ENCODE results near the gene ZNF511. TPM values are rescaled to one million over a fixed set of nuclear protein-coding genes. Genes with fewer than 3 reads are reported as not detected.

ZNF511 gene
- total and polyA plus RNA-seq, 3 experiments from 2014 or later, result 82.2 to 90.8 (median 83.2) TPM

DNA sequence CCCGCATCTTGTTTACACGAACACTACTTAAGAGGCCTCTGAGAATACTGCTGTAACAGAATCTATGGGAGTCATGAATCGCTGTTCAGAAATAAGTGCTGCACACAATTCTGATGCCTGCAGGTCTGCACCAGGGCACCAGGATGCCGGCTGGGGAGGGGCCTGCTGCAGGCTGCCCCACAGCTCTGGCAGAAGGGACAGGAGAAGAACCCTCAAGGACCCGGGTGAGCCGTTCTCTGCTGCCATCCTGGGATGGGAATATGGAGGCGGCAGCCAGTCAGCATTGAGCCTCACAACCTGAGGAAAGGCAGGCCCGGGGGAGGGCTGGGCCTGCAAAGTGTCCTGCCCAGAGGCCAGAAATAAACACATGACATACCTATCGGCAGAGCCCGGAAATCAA is 11.2 kb upstream of the ZNF511 start:
- POLR2A ChIA-PET, result no interaction called here
- H3K27me3 Mint-ChIP-seq, result no peaks in the 10 kb centered on the region
- Histone ChIP-seq H3K4me3 (ENCODE audit: low read length) (no peak overlapping the region), H3K4me1 (ENCODE audit: insufficient read depth, low read length) (no peaks in the 10 kb centered on the region), H3K27ac (ENCODE audit: low read depth, low read length) (no peak overlapping the region), H3K36me3 (ENCODE audit: insufficient read depth, low read length) (peaks cover 55% of the 10 kb centered on the region), H3K9me3 (ENCODE audit: low read length) (no peaks in the 10 kb centered on the region), H3K27me3 (ENCODE audit: insufficient read depth, low read length, poor library complexity, severe bottlenecking) (no peaks in the 10 kb centered on the region)
- DNase-seq, result no peak
- no peak overlapping the region for H3K4me3 Mint-ChIP-seq
- H3K27ac Mint-ChIP-seq, result no peak overlapping the region
- H3K36me3 Mint-ChIP-seq, result peaks cover 8 to 89% (median 19%) of the 10 kb centered on the region in 3 donors
- CTCF ChIA-PET, result no interaction called here
- no peaks in the 10 kb centered on the region for H3K9me3 Mint-ChIP-seq
- peaks cover 1 to 4% (median 1%) of the 10 kb centered on the region in 3 donors for H3K4me1 Mint-ChIP-seq

GRCh38 chr10:133298466-133298865 is 10.2 kb upstream of the ZNF511 start:
- H3K36me3 Mint-ChIP-seq, result peaks cover 8 to 87% (median 19%) of the 10 kb centered on the region in 3 donors

DNA sequence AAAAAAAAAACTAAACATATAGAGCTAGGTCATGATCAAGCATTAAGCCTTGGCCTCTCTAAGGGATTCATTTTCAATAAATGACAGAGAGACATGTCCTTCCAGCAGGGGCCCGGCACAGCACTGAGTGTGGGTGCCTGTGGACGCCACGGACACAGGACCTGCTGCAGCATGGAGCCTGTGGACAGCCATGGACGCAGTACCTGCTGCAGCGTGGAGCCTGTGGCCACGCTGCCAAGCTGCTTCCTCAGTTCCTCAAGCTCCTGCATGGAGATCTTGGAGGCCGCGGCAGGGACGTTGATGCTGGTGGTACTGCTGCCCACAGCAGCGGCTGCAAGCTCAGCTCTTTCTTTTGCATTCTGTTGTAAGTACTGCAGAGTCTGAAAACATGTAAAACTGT is 9.5 kb upstream of the ZNF511 start:
- H3K27me3 Mint-ChIP-seq, result no peaks in the 10 kb centered on the region
- peaks cover 8 to 88% (median 16%) of the 10 kb centered on the region in 3 donors for H3K36me3 Mint-ChIP-seq
- CTCF ChIA-PET, result interaction anchor here (1.1 kb wide), 1 partner anchor 42 kb away, joined by 3 read pairs; no protein-coding TSS in a partner anchor
- Histone ChIP-seq H3K4me1 (ENCODE audit: insufficient read depth, low read length) (no peaks in the 10 kb centered on the region), H3K9me3 (ENCODE audit: low read length) (no peaks in the 10 kb centered on the region), H3K36me3 (ENCODE audit: insufficient read depth, low read length) (peaks cover 41% of the 10 kb centered on the region), H3K27ac (ENCODE audit: low read depth, low read length) (no peak overlapping the region), H3K4me3 (ENCODE audit: low read length) (no peak overlapping the region), H3K27me3 (ENCODE audit: insufficient read depth, low read length, poor library complexity, severe bottlenecking) (no peaks in the 10 kb centered on the region)
- POLR2A ChIA-PET, result interaction anchor here (0.5 kb wide), 1 partner anchor 9 kb away, joined by 4 read pairs; no protein-coding TSS in a partner anchor
- no peak overlapping the region for H3K27ac Mint-ChIP-seq
- H3K4me3 Mint-ChIP-seq, result no peak overlapping the region
- H3K9me3 Mint-ChIP-seq, result no peaks in the 10 kb centered on the region
- DNase-seq, result no peak
- H3K4me1 Mint-ChIP-seq, result peaks cover 8 to 12% (median 11%) of the 10 kb centered on the region in 3 donors

More at GRCh38 chr10:133298466-133298865, 10.2 kb upstream of the ZNF511 start:
- H3K36me3 ChIP-seq (ENCODE audit: insufficient read depth, low read length), result peaks cover 46% of the 10 kb centered on the region
- no peak overlapping the region for H3K4me3 ChIP-seq (ENCODE audit: low read length)
- H3K27ac Mint-ChIP-seq, result no peak overlapping the region
- H3K4me1 Mint-ChIP-seq, result peaks cover 4 to 5% (median 5%) of the 10 kb centered on the region in 3 donors
- H3K27me3 Mint-ChIP-seq, result no peaks in the 10 kb centered on the region
- ChIA-PET POLR2A (no interaction called here), CTCF (no interaction called here)
- DNase-seq, result no peak
- no peak overlapping the region for H3K4me3 Mint-ChIP-seq
- no peaks in the 10 kb centered on the region for H3K9me3 Mint-ChIP-seq
- H3K27ac ChIP-seq (ENCODE audit: low read depth, low read length), result no peak overlapping the region
- H3K27me3 ChIP-seq (ENCODE audit: insufficient read depth, low read length, poor library complexity, severe bottlenecking), result no peaks in the 10 kb centered on the region
- H3K4me1 ChIP-seq (ENCODE audit: insufficient read depth, low read length), result no peaks in the 10 kb centered on the region
- H3K9me3 ChIP-seq (ENCODE audit: low read length), result no peaks in the 10 kb centered on the region

GRCh38 chr10:133299738-133300137 is 9.0 kb upstream of the ZNF511 start:
- POLR2A ChIA-PET, result interaction anchor here (0.5 kb wide), 1 partner anchor 10 kb away, joined by 4 read pairs; no protein-coding TSS in a partner anchor
- H3K4me1 ChIP-seq (ENCODE audit: insufficient read depth, low read length), result no peaks in the 10 kb centered on the region
- no peaks in the 10 kb centered on the region for H3K27me3 Mint-ChIP-seq
- H3K4me1 Mint-ChIP-seq, result peaks cover 10 to 15% (median 14%) of the 10 kb centered on the region in 3 donors
- no peaks in the 10 kb centered on the region for H3K27me3 ChIP-seq (ENCODE audit: insufficient read depth, low read length, poor library complexity, severe bottlenecking)
- DNase-seq, result no peak
- no peak overlapping the region for H3K27ac ChIP-seq (ENCODE audit: low read depth, low read length)
- H3K4me3 ChIP-seq (ENCODE audit: low read length), result no peak overlapping the region
- peaks cover 36% of the 10 kb centered on the region for H3K36me3 ChIP-seq (ENCODE audit: insufficient read depth, low read length)
- CTCF ChIA-PET, result interaction anchor here (0.5 to 1.1 kb wide), 2 partner anchors 36 to 42 kb away, joined by 3 to 4 read pairs; no protein-coding TSS in a partner anchor
- no peaks in the 10 kb centered on the region for H3K9me3 ChIP-seq (ENCODE audit: low read length)
- peaks cover 8 to 85% (median 16%) of the 10 kb centered on the region in 3 donors for H3K36me3 Mint-ChIP-seq
- H3K4me3 Mint-ChIP-seq, result no peak overlapping the region
- no peak overlapping the region for H3K27ac Mint-ChIP-seq
- no peaks in the 10 kb centered on the region for H3K9me3 Mint-ChIP-seq

DNA sequence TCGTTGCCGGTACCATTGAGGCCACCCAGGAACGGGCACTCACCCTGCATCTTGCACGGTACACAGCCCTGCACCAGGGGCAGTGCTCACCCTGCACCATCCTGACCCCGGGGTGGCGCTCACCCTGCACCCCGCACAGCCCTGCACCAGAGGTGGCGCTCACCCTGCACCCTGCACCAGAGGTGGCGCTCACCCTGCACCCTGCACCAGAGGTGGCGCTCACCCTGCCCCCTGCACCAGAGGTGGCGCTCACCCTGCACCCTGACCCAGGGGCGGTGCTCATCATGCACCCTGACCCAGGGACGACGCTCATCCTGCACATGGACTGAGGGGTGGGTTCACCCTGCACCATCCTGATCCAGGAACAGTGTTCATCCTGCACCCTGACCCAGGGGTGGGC is 6.5 kb upstream of the ZNF511 start:
- Mint-ChIP-seq H3K9me3 (no peaks in the 10 kb centered on the region), H3K4me1 (peaks cover 23 to 35% (median 26%) of the 10 kb centered on the region in 3 donors), H3K27ac (no peak overlapping the region), H3K4me3 (no peak overlapping the region), H3K27me3 (no peaks in the 10 kb centered on the region), H3K36me3 (peaks cover 8 to 71% (median 15%) of the 10 kb centered on the region in 3 donors)
- no peak overlapping the region for H3K4me3 ChIP-seq (ENCODE audit: low read length)
- ChIA-PET CTCF (interaction anchor here (0.7 kb wide), 1 partner anchor 136 kb away, joined by 3 read pairs; no protein-coding TSS in a partner anchor), POLR2A (no interaction called here)
- DNase-seq, result no peak
- H3K27me3 ChIP-seq (ENCODE audit: insufficient read depth, low read length, poor library complexity, severe bottlenecking), result no peaks in the 10 kb centered on the region
- H3K27ac ChIP-seq (ENCODE audit: low read depth, low read length), result no peak overlapping the region
- H3K36me3 ChIP-seq (ENCODE audit: insufficient read depth, low read length), result peaks cover 34% of the 10 kb centered on the region
- H3K9me3 ChIP-seq (ENCODE audit: low read length), result no peaks in the 10 kb centered on the region
- H3K4me1 ChIP-seq (ENCODE audit: insufficient read depth, low read length), result peaks cover 6% of the 10 kb centered on the region

GRCh38 chr10:133303206-133303605 is 5.5 kb upstream of the ZNF511 start:
- Mint-ChIP-seq H3K27ac (peak overlapping the region in 1 of 8 donors; percentile 46), H3K4me1 (peaks cover 33 to 45% (median 34%) of the 10 kb centered on the region in 3 donors), H3K9me3 (peaks cover 0 to 2% (median 1%) of the 10 kb centered on the region in 5 donors), H3K4me3 (no peak overlapping the region), H3K36me3 (peaks cover 8 to 68% (median 11%) of the 10 kb centered on the region in 3 donors), H3K27me3 (peaks cover 0 to 3% of the 10 kb centered on the region in 2 donors)
- Histone ChIP-seq H3K4me3 (ENCODE audit: low read length) (no peak overlapping the region), H3K36me3 (ENCODE audit: insufficient read depth, low read length) (peaks cover 28% of the 10 kb centered on the region), H3K27ac (ENCODE audit: low read depth, low read length) (no peak overlapping the region), H3K4me1 (ENCODE audit: insufficient read depth, low read length) (peaks cover 12% of the 10 kb centered on the region), H3K9me3 (ENCODE audit: low read length) (no peaks in the 10 kb centered on the region), H3K27me3 (ENCODE audit: insufficient read depth, low read length, poor library complexity, severe bottlenecking) (no peaks in the 10 kb centered on the region)
- POLR2A ChIA-PET, result no interaction called here
- CTCF ChIA-PET, result no interaction called here
- no peak for DNase-seq

GRCh38 chr10:133306097-133306476 is 2.6 kb upstream of the ZNF511 start:
- POLR2A ChIA-PET, result no interaction called here
- Mint-ChIP-seq H3K36me3 (peaks cover 0 to 56% (median 2%) of the 10 kb centered on the region in 3 donors), H3K9me3 (peaks cover 0 to 3% (median 2%) of the 10 kb centered on the region in 5 donors), H3K27me3 (peaks cover 0 to 7% of the 10 kb centered on the region in 2 donors), H3K4me3 (peak overlapping the region in 1 of 7 donors; percentile 32), H3K27ac (peak overlapping the region in 5 of 8 donors; percentile 55 to 73 (median 66)), H3K4me1 (peaks cover 30 to 46% (median 35%) of the 10 kb centered on the region in 3 donors)
- peak overlapping the region; percentile 67 for H3K27ac ChIP-seq (ENCODE audit: low read depth, low read length)
- DNase-seq, result no peak
- no peaks in the 10 kb centered on the region for H3K9me3 ChIP-seq (ENCODE audit: low read length)
- CTCF ChIA-PET, result interaction anchor here (2.5 kb wide), 1 partner anchor 27 kb away, joined by 28 read pairs; no protein-coding TSS in a partner anchor
- peaks cover 18% of the 10 kb centered on the region for H3K4me1 ChIP-seq (ENCODE audit: insufficient read depth, low read length)
- no peak overlapping the region for H3K4me3 ChIP-seq (ENCODE audit: low read length)
- H3K36me3 ChIP-seq (ENCODE audit: insufficient read depth, low read length), result peaks cover 6% of the 10 kb centered on the region
- H3K27me3 ChIP-seq (ENCODE audit: insufficient read depth, low read length, poor library complexity, severe bottlenecking), result no peaks in the 10 kb centered on the region

DNA sequence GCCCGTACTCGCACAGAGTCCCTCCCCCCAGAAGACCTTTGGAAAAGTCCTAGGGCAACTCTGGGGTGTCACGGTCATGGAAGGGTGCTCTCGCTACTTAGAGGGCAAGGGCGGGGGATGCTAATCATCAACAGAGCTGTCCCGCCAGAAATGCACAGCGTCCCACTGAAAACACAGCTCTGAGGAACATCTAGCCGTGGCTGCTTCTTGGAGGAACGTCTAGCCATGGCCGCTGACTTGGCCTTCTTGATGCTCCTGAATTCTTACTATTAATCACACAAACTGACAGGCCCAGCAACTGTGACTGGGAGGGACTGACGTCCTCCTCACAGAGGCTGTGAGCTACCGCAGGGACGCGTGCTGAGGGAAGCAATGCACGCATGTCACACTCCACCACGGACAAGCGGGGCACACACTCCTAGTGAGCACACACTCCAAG is 1.8 kb upstream of the ZNF511 start:
- ChIA-PET POLR2A (interaction anchor here (1.4 to 1.5 kb wide), 2 partner anchors 28 to 31 kb away, joined by 5 to 6 read pairs; partner anchors contain the start of gene ADAM8), CTCF (interaction anchor here (1.0 to 2.5 kb wide), 9 partner anchors 12 to 64 kb away, joined by 3 to 28 read pairs (median 6); partner anchors contain the start of gene ADAM8)
- no peaks in the 10 kb centered on the region for H3K9me3 ChIP-seq (ENCODE audit: low read length)
- no peak for DNase-seq
- Mint-ChIP-seq H3K27ac (peak overlapping the region; percentile 19 to 100 (median 100)), H3K9me3 (peaks cover 0 to 3% (median 2%) of the 10 kb centered on the region in 5 donors), H3K4me3 (peak overlapping the region in 4 of 7 donors; percentile 29 to 81 (median 54)), H3K4me1 (peaks cover 30 to 46% (median 35%) of the 10 kb centered on the region in 3 donors), H3K27me3 (peaks cover 0 to 7% of the 10 kb centered on the region in 2 donors), H3K36me3 (peaks cover 0 to 59% (median 2%) of the 10 kb centered on the region in 3 donors)
- peaks cover 11% of the 10 kb centered on the region for H3K36me3 ChIP-seq (ENCODE audit: insufficient read depth, low read length)
- no peaks in the 10 kb centered on the region for H3K27me3 ChIP-seq (ENCODE audit: insufficient read depth, low read length, poor library complexity, severe bottlenecking)
- peak overlapping the region; percentile 99 for H3K27ac ChIP-seq (ENCODE audit: low read depth, low read length)
- no peak overlapping the region for H3K4me3 ChIP-seq (ENCODE audit: low read length)
- peaks cover 18% of the 10 kb centered on the region for H3K4me1 ChIP-seq (ENCODE audit: insufficient read depth, low read length)

Measured in CD8-positive, alpha-beta memory T cell (primary cell).